HG03469 (cell line): ENCODE data around the gene MOBP.
"Not testable (repeated sequence)": the region's sequence is repeated elsewhere in the genome, so short reads cannot be mapped to it uniquely, and the experiment has no call there.

Experiments
- ATAC-seq: cut with Tn5 transposase; IDR thresholded peaks from one replicate; pipeline ENCODE4 v1.9.1; 2021; ENCODE audit warnings: mild to moderate bottlenecking, moderate library complexity, moderate number of reproducible peaks; ENCODE audit not compliant: unreplicated experiment

The MOBP gene

DNA sequence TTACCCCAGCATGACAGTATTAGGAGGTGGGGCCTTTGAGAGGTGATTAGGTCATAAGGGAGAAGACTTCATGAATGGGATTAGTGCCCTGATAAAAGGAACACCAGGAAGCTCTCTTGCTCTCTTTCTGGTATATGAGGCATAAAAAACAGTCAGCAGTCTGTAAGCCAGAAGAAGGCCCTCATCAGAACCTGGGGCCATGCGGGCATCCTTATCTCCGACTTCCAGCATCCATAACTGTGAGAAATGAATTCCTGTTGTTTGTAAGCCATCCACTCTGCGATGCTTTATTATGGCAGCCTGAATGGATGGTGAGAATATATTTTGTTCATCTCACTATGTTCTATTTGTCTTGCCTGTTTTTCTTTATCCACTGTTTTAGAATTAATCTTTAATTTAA is 17.7 kb upstream of the MOBP start:
- no peak for ATAC-seq

DNA sequence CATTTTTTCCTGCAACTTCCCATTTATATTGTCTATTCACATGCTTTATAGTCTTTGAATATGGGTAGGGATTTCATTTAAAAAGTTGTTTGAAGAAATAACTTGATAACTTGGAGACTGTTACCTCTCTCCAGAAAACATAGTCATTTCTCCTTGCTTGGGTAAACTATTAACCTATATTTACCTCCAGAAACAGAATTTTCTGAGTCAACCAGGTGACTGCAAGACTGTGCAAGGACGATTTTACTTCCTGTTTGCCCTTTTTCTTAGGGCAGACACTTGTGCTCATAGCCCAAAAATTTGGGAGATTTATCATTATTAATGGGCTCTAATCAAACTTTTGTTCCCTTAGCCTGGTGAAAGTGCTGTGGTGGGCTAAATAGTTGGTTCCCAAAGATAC is 14.3 kb upstream of the MOBP start:
- no peak for ATAC-seq

DNA sequence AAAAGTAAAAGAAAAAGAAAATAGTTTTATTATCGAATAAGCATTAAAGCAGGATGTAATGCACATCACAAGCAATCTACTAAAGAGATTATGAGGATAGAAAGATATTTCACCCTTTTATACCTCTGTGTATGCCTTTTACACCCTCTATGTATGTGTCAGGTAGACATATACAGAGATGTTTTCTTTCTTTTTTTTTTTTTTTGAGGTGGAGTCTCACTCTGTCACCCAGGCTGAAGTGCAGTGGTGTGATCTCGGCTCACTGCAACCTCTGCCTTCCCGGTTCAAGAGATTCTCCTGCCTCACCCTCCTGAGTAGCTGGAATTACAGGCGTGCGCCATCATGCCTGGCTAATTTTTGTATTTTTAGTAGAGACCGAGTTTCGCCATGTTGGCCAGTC is 13.6 kb upstream of the MOBP start:
- not testable (repeated sequence) for ATAC-seq

DNA sequence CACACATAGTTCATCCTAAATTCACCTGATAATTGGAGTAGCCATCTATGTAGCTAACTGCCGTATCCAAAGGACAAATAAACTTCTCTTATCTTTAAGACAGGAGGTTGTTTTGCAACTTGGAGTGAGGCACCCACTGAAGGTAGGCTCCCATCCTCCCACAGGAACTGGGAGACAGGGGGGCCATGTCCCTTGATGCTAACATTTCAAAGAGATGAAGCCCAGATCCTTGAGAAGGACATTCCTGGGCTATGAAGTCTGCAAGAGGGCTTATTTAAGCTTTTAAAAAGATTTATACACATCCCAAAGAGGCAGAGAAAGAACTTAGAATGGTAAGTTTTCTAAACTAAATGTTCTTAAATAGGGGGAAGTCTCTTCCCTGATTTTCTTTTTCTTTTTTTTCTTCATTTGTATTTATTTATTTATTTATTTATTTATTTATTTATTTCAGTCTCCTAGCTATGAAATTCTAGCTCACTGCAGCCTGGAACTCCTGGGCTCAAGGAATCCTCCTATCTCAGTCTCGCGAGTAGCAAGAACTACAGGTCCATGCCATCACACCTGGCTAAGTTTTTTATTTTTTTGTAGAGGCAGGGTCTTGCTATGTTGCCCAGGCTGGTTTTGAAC is 12.8 kb upstream of the MOBP start:
- ATAC-seq: no peak

DNA sequence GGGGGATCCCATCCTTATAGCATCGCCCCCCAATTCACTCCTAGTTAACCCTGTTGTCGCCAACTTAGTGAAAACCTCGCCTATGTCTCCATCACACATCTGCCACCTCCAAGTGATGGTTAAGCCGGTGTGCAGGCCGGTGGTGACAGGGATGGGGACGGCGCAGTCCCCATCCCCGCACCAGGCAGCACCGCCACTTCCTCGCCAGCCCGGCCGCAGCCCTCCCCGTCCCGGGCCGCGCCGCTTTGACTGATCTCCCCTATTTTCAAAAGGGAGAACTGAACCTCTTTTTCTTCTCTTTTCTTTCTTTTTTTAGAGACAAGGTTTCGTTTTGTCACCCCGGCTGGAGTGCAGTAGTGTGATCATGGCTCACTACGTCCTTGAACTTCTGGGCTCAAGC is 11.3 kb upstream of the MOBP start:
- no peak for ATAC-seq

DNA sequence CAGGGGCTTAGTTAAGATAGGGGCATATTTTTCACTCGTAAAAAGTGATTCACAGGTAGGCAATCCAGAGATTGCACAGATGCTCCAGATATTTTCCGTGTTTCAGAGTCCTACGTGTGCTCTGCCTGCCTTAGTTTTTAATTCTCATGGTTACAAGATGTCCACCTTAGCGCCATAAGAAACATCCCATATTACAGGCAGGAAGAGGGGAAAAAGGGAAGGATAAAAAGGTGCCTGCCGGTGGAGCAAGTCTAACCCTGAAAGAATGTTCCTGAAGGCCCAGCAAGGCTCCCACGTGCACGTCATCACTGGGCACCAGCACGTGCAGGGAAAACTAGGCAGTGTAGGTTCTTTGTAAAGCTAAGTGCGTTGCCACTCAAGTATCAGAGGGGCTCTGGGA is 10.1 kb upstream of the MOBP start:
- no peak for ATAC-seq

DNA sequence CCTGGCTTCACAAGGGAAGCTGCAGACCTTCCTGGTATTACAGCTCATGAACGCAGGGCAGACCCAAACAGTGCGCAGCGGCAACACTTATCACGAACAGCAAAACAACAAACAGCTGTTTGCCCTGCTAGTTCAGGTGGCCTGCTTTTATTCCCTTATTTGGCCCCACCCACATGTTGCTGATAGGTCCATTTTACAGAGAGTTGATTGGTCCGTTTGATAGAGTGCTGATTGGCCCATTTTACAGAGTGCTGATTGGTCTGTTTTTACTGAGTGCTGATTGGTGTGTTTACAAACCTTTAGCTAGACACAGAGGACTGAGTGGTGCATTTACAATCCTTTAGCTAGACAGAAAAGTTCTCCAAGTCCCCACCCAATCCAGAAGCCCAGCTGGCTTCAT is 8.9 kb upstream of the MOBP start:
- not testable (repeated sequence) for ATAC-seq

DNA sequence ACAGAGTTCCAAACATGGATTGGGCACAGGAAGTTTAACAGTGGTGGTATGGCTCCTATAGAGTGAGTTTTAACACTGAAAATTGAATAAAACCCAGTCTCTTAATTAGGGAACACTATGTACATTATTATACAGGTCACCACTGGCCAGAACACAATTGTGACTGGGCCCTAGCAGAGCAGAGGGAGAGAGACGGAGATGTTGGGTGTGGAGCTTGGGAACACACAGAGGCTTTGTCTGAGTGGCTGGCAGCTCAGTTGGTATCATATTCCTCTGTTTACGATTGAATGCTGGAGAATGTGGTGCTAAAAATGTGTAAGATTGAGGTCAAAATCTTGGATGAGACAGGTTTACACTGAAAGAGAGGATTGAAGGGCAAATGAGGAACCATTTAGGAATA is 6.8 kb upstream of the MOBP start:
- no peak for ATAC-seq

DNA sequence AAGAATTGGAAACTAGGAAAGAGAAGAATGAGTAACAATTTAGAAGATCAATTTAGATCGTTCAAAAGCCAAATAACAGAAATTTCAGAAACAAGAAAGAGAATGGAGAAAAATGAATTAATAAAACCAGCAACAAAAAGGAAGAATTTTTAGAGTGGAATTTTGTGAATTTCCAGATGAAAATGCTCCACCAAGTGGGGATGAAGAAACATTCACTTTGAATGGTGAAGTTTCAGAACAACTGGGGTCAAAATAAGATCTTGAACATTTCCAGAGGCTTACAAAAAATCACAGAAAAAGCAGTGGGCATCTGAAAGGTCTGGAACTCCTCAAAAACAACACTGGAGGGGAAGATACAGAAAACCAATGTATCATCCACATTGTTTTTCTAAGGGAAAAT is 4.2 kb upstream of the MOBP start:
- ATAC-seq: no peak

DNA sequence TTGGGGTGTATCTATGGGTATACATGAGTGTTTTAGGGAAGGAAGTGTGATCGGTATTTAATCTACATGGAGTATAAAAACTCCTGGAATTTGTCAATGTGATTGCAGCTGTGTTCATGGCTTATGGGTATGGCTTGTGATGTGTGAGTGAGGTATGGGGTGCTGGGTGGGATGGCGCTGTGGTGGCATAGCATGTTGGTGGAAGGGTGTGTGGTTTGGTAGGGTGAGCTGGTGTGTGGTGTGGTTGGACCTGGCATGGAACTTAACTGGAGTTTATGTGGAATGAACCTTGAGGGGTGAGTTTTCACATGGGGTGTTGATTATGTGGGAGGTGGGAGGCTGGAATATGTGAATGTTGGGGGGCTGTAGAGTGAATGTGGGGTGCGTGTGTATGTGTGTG is 492 bp upstream of the MOBP start:
- no peak for ATAC-seq

DNA sequence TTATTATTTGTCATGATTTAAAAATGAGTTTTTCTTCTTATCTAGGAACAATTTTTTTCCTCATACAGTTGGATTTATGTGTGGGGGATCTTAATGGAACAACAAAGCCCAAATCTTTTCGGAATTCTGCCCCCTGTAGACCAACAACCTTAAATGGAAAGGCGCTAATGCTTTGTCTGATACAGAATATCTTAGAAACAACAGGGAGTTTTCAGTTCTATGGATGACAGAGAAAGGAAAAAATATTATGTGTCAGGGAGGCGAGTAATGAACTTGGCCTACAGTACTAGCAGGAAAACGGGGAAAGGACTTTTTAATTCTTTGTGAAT is 592 bp downstream of the MOBP start:
- no peak for ATAC-seq

DNA sequence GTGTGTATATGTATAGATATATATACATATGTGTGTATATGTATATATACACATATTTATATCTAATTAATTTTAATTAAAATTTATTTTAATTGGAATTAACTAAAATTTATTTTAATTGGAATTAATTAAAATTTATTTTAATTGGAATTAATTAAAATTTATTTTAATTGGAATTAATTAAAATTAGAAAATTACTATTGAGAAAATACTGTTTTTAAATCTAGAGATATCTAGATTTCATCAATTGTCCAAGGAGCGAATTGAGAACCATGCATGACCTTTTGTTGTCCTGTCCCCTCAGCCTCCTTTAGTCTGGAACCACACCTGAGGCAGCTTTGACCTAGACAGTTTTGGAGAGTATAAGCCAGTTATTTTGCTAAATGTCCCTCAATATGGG is 1.8 kb downstream of the MOBP start:
- no peak for ATAC-seq

DNA sequence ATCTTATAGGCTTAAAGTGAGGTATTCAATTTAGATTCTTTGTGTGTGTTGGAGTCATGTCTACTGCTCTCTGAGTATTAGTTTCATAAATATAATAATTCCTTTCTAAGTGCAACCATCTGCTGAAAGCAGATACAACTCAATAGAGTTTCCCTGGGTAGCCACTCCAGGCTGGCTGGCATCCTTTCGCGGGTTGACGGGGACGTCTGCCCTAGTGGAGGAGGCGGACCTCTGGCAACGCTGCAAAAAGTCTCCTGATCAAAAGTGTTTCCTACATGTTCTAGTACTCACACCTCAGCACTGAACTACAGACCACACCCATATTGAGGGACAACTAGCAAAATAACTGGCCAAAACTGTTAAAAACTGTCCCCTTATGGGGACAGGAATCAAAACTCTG is 2.5 kb downstream of the MOBP start:
- no peak for ATAC-seq

DNA sequence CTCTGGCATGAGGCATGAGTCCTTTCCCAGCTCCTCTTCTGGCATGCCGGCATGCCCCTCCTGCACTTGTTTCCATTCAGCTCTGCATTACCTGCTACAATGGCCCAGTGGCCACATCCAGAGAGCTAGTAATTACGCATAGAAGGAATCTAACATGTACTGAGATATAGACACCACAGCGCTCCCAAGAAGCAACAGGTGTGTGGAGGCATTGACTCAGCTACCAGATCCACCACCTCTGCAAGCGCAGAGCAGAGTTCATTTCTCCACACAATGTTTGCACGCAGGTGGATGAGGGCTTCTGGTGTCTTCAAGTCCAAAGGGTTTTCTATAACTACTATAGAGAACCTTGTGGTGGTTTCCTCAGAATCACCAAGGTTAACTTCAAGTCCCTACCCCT is 4.2 kb downstream of the MOBP start:
- ATAC-seq: no peak

DNA sequence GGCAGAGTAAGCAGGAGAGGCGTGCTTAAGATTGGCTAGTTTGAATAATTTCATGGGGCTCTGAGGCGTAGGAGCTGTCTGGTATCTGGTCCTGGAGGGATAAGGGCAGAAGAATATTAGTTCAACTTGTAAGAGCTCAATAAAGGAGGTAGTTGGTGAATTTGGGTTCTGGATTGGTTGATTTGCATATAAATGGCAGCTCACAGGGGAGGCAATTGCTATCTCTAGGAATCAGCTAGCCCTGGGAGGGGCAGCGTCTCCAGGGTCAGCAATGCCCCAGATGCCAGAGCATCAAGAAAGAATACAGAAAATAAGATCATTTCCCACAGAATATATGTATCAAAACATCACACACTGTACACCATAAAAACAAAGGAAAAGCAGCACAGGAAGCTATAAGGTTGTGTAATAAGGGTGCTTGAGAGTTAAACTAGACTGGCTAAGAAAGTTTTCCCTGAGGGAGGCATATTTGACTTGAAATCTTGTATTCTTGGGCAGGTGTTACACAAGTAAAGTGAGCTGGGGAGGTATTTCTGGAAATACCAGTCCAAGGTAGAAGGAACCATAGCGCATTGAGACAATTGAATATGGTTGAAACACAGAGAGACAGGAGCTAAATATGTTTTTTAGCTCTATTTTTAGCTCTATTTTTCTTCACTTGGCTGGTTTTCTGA is 6.1 kb downstream of the MOBP start:
- ATAC-seq: no peak

DNA sequence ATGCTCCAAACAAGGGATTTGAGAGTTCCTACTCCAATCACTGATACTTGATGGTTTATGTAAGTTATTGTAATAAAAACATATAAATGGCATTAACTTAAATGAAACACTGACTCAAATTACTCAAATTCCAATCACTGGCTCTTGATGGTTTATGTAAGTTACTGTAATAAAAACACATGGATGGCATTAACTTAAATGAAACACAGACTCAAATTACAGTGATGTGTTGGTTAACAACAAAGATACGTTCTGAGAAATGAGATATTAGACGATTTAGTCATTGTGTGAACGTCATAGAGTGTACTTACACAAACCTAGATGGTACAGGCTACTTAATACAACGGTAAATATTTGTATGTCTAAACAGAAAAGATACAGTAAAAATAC is 6.6 kb downstream of the MOBP start:
- ATAC-seq: no peak

DNA sequence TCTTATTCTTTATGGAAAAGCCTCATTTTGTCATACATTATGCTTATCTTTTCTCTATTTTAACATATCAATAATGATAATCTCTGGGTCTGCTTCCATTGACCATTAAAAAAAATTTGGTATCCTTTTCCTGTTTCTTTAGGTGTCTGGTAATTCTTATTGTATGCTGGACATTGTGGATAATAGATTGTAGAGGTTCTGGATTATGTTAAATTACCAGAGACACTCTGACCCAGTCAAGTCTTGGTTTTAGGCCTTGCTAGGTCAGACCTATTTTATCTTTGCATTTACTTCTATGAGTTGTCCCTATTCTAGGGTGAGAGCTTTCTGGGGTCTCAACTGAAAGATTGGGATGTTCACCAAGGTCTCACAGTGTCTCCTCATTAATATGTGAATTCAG is 9.3 kb downstream of the MOBP start:
- ATAC-seq: no peak

DNA sequence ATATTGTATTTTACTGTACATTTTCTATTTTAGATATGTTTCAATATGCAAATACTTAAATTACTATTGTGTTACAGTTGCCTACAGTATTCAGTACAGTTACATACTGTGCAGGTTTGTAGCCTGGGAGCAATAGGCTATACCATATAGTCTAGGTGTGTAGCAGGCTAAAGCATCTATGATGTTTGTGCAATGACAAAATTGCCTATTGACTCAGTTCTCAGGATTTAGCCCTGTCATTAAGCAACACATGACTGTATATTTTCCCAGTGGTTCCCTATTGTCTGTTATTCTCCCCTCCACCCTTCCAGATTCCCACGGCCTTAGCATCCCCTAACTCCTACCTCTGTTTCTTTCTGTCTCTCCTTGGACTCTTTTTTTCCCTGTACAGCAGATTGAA is 10.7 kb downstream of the MOBP start:
- ATAC-seq: no peak

DNA sequence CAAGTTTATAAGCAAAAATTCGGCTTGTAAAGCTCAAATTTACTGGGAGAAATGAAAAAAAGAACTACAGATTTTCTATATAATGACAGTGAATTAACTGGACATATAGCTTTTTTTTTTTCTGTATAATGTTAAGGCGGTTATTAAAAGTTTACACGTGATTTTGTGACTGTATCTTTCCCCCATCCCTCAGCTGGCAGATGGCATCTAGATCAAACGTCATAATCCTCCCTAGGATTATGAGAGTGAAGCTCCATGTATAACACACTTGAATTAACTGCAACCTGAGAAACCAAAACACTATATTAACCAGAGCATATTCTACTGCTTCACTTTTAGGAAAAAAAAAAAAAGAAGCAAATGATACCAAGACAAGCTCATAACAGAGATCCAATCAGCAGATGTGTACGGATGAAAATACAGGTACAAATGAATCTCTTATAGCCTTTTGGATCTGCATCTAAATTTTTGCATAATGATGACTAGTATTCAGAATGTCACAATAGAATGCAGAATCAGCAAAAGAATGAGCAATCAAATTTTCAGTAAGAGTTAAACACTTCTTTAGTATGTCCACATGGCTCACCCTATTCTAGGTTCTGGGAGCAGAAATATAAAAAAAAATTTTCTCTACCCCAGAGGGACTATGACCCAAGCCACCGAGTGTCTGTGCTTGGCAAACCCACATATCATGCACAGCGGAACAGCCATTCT is 12.4 kb downstream of the MOBP start:
- ATAC-seq: no peak

DNA sequence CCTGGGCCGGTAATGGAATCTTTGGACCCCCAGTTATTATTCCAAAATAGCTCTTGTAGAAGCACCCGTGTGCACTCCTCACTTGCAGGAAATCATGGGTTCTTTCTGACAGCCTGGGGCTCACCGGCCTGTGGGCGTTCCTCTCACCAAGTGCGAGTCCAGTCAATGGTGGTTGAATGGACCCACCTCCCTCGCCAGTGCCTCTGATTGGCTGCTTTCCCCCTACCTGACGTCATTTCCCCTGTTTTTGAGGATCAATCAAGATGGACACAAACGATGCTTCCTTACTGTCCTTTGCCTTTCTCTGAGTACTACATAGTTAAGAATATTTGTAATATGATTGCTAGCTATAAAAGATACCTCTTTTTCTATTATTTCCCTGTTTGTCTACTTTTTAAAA is 18.1 kb downstream of the MOBP start:
- no peak for ATAC-seq

DNA sequence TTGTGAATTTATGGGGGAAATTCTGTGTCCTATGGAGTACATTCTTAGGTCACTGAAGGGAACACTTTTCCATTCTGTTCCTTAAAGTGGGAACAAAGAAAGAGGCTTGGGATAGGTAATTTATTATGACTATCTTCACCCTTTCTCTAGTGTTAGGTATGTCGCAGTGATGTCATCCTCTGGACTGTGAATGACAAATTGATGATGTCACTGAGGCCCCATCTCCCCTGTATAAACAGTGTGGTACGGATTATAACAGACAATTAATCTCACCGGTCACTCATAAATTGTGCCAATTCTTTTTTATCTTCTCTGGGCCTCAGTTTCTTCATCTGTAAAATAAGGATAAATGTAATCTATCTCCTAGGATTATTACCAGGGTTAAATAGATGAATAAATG is 23.5 kb downstream of the MOBP start:
- no peak for ATAC-seq

DNA sequence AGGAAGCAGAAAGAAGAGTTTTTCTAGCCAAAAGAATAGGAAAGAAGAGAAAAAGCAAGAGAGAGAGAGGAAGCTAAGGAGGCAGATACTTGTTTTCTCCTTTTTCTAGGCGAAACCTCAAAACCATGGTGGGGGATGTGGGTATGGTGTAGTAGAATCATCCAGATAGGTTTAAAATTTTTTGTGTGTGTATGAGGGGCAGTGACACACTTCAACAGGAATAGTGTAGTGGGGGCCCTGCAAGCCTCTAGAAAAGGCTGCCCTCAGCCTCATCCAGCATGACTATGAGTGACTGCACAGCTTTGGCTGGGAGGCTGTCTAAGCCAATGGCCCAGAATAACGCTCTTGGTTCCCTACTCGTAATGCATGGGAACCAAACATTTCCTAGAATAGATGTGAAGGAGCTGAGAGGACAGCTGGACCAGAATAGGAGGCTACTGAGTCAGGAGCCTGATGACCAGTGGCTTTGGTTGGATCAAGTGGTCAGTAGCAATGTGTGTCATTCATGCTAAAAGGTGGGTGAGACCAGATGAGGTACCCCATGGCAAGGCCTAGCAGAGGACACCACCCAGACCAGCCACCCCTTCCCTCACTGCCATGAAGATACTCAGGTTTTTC is 24.4 kb downstream of the MOBP start:
- ATAC-seq: no peak
